Ascending aorta (tissue), 2 donors: ENCODE results near the gene SLC13A2. TPM values are rescaled to one million over a fixed set of nuclear protein-coding genes. Genes with fewer than 3 reads are reported as not detected.
"Not testable (repeated sequence)": the region's sequence is repeated elsewhere in the genome, so short reads cannot be mapped to it uniquely, and the experiment has no call there.

Source experiments
- DNase-seq, 2 donors: peaks; one replicate each; pipeline ENCODE4 v3.0.0-alpha.2; 2019; ENCODE audit warnings: low spot score in 2 of 2
- H3K27ac ChIP-seq, 2 donors: fragments of 200-600 bp; sonication (generic); one replicate each; pipeline ENCODE4 v1.5.1; 2016 to 2017; ENCODE audit warnings: mild to moderate bottlenecking in 1 of 2
- H3K27me3 ChIP-seq: fragments of 200-600 bp; sonication (generic); one replicate; pipeline ENCODE4 v1.5.1; 2017
- H3K36me3 ChIP-seq, 2 donors: fragments of 200-600 bp; sonication (generic); one replicate each; pipeline ENCODE4 v1.5.1; 2016
- H3K4me1 ChIP-seq, 2 donors: fragments of 200-600 bp; sonication (generic); one replicate each; pipeline ENCODE4 v1.5.1; 2016 to 2017; ENCODE audit warnings: mild to moderate bottlenecking in 1 of 2
- H3K4me3 ChIP-seq, 2 donors: fragments of 200-600 bp; sonication (generic); one replicate each; pipeline ENCODE4 v1.5.1; 2016 to 2017; ENCODE audit warnings: mild to moderate bottlenecking in 1 of 2
- H3K9me3 ChIP-seq, 2 donors: fragments of 200-600 bp; sonication (generic); one replicate each; pipeline ENCODE4 v1.5.1; 2016
- CTCF ChIP-seq, 3 experiments: fragments of 200-600 bp in 2 of 3; fragments of 450-650 bp in 1 of 3; sonication (generic) in 2 of 3; IDR thresholded peaks; one replicate each; pipeline ENCODE4 v1.5.1; 2016 to 2019; ENCODE audit warnings: antibody characterized with exemption in 3 of 3, mild to moderate bottlenecking in 1 of 3, moderate library complexity in 1 of 3
- intact Hi-C: fragments of 100-400 bp; cut with DNase I; formaldehyde crosslinking; loops from one replicate; pipeline ENCODE4 v1.15.1; 2023
- total RNA-seq: library from RNA; depleted of rRNA; stranded (reverse); fragments of >200 nt; gene quantifications from one replicate; pipeline ENCODE4 v1.1.0, GENCODE V29; 2016

The SLC13A2 gene
- total RNA-seq, 1 donor from 2014 or later = not detected

- Histone ChIP-seq H3K4me1 (no peaks in the 10 kb centered on the region), H3K27me3 (no peaks in the 10 kb centered on the region), H3K4me3 (no peak overlapping the region), H3K27ac (no peak overlapping the region), H3K36me3 (no peaks in the 10 kb centered on the region), H3K9me3 (no peaks in the 10 kb centered on the region)
- no peak for TF ChIP-seq CTCF (IDR thresholded peaks at IDR 0.05)
- intact Hi-C loops = no loop called here
- no peak for DNase-seq
These were observed 29.4 kb upstream of the SLC13A2 start for GRCh38 chr17:28443901-28444638.

GRCh38 chr17:28446716-28447395 is 26.6 kb upstream of the SLC13A2 start:
- Histone ChIP-seq H3K27ac (no peak overlapping the region), H3K4me3 (no peak overlapping the region), H3K36me3 (no peaks in the 10 kb centered on the region), H3K27me3 (no peaks in the 10 kb centered on the region), H3K4me1 (no peaks in the 10 kb centered on the region), H3K9me3 (no peaks in the 10 kb centered on the region)
- TF ChIP-seq CTCF (IDR thresholded peaks at IDR 0.05) = no peak
- intact Hi-C loops = no loop called here
- DNase-seq = no peak

GRCh38 chr17:28447396-28447760 is 26.1 kb upstream of the SLC13A2 start:
- intact Hi-C loops = no loop called here
- Histone ChIP-seq H3K4me1 (no peaks in the 10 kb centered on the region), H3K27ac (no peak overlapping the region), H3K9me3 (no peaks in the 10 kb centered on the region), H3K36me3 (no peaks in the 10 kb centered on the region), H3K4me3 (no peak overlapping the region), H3K27me3 (no peaks in the 10 kb centered on the region)
- TF ChIP-seq CTCF (IDR thresholded peaks at IDR 0.05) = no peak
- DNase-seq = no peak

GRCh38 chr17:28449859-28450258 is 23.6 kb upstream of the SLC13A2 start:
- no peak for TF ChIP-seq CTCF (IDR thresholded peaks at IDR 0.05)
- H3K27ac ChIP-seq = no peak overlapping the region

GRCh38 chr17:28457890-28458289 is 15.6 kb upstream of the SLC13A2 start:
- intact Hi-C loops = no loop called here
- H3K4me3 ChIP-seq = no peak overlapping the region
- no peaks in the 10 kb centered on the region for H3K36me3 ChIP-seq
- TF ChIP-seq CTCF (IDR thresholded peaks at IDR 0.05) = no peak
- DNase-seq = no peak
- no peaks in the 10 kb centered on the region for H3K9me3 ChIP-seq
- H3K4me1 ChIP-seq = no peaks in the 10 kb centered on the region
- no peak overlapping the region for H3K27ac ChIP-seq
- no peaks in the 10 kb centered on the region for H3K27me3 ChIP-seq

More at GRCh38 chr17:28449859-28450258, 23.6 kb upstream of the SLC13A2 start:
- Histone ChIP-seq H3K36me3 (no peaks in the 10 kb centered on the region), H3K4me1 (no peaks in the 10 kb centered on the region), H3K4me3 (no peak overlapping the region), H3K27me3 (no peaks in the 10 kb centered on the region), H3K9me3 (no peaks in the 10 kb centered on the region)
- DNase-seq = no peak
- intact Hi-C loops = no loop called here

GRCh38 chr17:28458881-28459280 is 14.6 kb upstream of the SLC13A2 start:
- intact Hi-C loops, H3K36me3 ChIP-seq, H3K27ac ChIP-seq, H3K4me1 ChIP-seq, H3K4me3 ChIP-seq, H3K9me3 ChIP-seq, H3K27me3 ChIP-seq, DNase-seq: not testable (repeated sequence)
